Measurements from ENCODE around the gene PDS5A. TPM values are rescaled to one million over a fixed set of nuclear protein-coding genes. Genes with fewer than 3 reads are reported as not detected.

Gene PDS5A
- total RNA-seq, 1 donor from 2014 or later, result 46.7 TPM

DNA sequence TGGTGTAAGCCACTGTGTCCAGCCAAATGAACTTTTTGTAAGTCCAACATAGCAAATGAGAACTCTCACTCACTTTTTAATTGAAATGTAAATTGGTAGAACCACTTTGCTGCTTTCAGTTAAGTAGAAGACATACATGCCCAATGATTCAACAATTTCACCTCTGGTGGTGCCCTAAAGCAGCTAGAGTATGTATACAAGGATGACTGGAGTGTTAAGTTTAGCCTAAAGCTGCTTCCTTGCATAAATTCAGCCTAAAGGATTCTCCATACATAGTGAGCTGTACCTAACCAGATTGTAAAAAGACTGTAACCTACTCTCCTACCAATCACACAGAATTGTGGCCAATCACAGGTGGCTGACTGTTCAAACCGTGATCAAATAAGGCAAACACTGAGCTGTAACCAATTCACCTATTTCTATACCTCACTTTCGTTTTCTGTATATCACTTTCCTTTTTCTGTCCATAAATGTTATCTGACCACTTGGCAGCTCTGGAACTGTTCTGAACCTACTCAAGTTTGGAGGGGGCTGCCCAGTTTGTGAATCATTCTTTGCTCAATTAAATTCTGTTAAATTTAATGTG is 39.9 kb downstream of the PDS5A start:
- no peak overlapping the region for H3K4me3 ChIP-seq (ENCODE audit: low read depth, low read length)
- no peak for TF ChIP-seq CTCF (conservative IDR thresholded peaks at IDR 0.05; ENCODE audit: low read depth, low read length)
- no peak for DNase-seq (ENCODE audit: low read depth)

DNA sequence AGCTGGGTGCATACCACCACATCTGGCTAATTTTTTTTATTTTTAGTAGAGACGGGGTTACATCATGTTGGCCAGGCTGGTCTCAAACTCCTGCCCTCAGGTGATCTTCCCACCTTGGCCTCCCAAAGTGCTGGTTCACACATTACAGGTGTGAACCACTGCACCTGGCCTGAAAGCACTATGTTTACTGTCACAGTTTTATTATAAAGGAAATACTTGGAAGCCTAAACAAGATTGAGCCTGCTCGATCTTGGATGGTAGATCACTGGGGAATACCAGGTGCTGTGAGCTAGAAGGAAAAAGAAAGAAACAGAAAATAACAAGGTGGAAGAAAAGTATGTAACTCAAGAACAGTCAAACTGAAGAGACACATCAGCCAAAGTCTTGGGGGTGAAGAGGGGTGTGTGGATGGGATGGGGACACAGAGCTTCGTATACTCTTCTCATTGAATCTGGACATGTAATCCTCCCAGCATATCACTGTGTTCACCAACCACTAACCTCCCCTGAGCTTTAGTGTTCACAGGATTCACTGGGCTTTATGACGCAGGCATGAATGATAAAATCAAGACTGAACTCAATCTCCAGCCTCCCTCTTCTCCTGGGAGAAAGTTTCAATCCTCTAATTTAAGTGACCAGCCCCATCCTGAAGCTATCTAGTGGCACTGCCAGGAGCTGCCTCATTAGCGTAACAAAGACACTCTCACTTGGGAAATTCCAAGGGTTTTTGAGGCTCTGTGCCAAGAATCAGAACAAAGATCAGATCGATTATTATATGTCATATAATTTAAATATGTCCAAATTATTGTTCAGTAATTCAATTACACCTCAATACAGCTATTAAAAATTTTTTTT is 40.9 kb downstream of the PDS5A start:
- TF ChIP-seq CTCF (conservative IDR thresholded peaks at IDR 0.05; ENCODE audit: low read depth, low read length), result no peak
- no peak for DNase-seq (ENCODE audit: low read depth)
- no peak overlapping the region for H3K4me3 ChIP-seq (ENCODE audit: low read depth, low read length)

- no peak overlapping the region for H3K4me3 ChIP-seq (ENCODE audit: low read depth, low read length)
Measured at GRCh38 chr4:39933671-39934590, 43.8 kb downstream of the PDS5A start.

GRCh38 chr4:39932776-39933402 is 44.8 kb downstream of the PDS5A start:
- TF ChIP-seq CTCF (conservative IDR thresholded peaks at IDR 0.05; ENCODE audit: low read depth, low read length), result no peak
- DNase-seq (ENCODE audit: low read depth), result no peak

More at GRCh38 chr4:39933671-39934590, 43.8 kb downstream of the PDS5A start:
- TF ChIP-seq CTCF (conservative IDR thresholded peaks at IDR 0.05; ENCODE audit: low read depth, low read length), result no peak
- no peak for DNase-seq (ENCODE audit: low read depth)

DNA sequence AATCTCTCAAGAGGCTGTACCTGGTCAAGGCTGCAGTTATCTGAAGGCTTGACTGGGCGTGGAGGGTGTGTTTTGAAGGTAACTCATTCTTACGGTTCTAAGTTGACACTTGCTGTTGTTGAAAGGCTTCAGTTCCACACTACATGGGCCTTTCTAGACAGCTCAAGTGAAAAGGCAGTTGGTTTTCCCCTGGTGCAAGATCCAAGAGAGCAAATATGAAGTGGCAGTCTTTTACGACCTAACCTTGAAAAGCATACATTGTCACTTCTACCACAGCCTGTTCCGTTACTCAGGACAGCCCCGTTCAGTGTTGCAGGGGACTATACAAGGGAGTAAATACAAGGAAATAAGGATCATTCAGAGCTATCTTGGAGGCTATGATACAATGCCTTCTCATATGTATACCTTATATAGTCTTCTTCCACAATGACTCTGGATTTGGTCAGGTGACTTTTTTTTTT is 46.2 kb downstream of the PDS5A start:
- no peak for TF ChIP-seq CTCF (conservative IDR thresholded peaks at IDR 0.05; ENCODE audit: low read depth, low read length)
- no peak overlapping the region for H3K4me3 ChIP-seq (ENCODE audit: low read depth, low read length)
- DNase-seq (ENCODE audit: low read depth), result no peak

More at GRCh38 chr4:39932776-39933402, 44.8 kb downstream of the PDS5A start:
- no peak overlapping the region for H3K4me3 ChIP-seq (ENCODE audit: low read depth, low read length)

DNA sequence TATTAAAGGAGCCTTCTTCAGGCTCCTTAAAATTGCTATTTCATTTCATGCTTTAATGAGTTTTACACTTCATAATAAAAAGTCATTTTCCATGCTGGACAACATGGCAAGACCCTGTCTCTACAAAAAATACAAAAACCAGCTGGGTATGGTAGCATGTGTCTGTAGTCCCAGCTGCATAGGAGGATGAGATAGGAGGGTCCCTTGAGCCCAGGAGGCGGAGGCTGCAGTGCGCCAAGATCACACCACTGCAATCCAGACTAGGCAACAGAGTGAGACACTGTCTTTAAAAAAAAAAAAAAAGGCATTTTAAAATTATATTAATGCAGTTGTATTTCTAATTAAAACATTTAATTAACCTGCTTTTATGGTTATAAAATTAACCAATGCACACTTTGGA is 49.2 kb downstream of the PDS5A start:
- no peak overlapping the region for H3K4me3 ChIP-seq (ENCODE audit: low read depth, low read length)
- DNase-seq (ENCODE audit: low read depth), result no peak
- TF ChIP-seq CTCF (conservative IDR thresholded peaks at IDR 0.05; ENCODE audit: low read depth, low read length), result no peak
